Astrocyte of the cerebellum (primary cell): ENCODE results near the gene BMP2K.

ENCODE experiments used
- DNase-seq: peaks from one replicate; pipeline ENCODE4 v3.0.0-alpha.2; 2011; ENCODE audit warnings: low read depth
- H3K4me3 ChIP-seq: 2 replicates; pipeline ENCODE4 v1.5.1; 2011; ENCODE audit warnings: mild to moderate bottlenecking, low read depth, low read length, moderate library complexity
- in situ Hi-C: cut with HindIII; loops from 2 replicates; pipeline ENCODE4 v1.10.0; 2017; ENCODE audit warnings: low sequenced_read_pairs
- TF ChIP-seq, protein P1 (sequence below): IDR thresholded peaks from 2 replicates; pipeline ENCODE4 v1.5.1; 2012; ENCODE audit warnings: low read length, low read depth, moderate library complexity, mild to moderate bottlenecking; ENCODE audit errors: missing control alignments

The BMP2K gene

DNA sequence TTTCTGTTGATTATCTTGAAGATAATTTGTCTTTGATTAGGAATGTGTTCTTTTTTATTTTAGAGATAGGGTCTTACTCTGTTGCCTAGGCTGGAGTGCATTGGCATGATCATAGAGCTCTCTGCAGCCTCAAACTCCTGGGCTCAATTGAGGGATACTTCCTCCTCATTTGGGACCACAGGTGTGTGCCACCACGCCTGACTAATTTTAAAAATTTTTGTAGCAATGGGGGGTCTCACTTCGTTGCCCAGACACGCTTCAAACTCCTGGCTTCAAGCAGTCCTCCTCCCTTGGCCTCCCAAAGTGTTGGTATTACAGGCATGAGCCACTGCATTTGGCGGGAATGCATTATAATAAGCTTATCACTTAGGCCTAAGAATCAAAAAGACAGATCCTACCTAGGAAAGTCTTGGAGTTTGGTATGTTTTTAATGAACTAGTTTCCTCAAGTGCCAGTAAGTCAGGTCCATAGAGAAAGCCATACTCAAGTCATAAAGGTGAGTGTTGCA, 21.7 kb downstream of the BMP2K start:
- in situ Hi-C loops: no loop called here
- DNase-seq: no peak
- no peak overlapping the region for H3K4me3 ChIP-seq
- TF ChIP-seq, protein P1, sequence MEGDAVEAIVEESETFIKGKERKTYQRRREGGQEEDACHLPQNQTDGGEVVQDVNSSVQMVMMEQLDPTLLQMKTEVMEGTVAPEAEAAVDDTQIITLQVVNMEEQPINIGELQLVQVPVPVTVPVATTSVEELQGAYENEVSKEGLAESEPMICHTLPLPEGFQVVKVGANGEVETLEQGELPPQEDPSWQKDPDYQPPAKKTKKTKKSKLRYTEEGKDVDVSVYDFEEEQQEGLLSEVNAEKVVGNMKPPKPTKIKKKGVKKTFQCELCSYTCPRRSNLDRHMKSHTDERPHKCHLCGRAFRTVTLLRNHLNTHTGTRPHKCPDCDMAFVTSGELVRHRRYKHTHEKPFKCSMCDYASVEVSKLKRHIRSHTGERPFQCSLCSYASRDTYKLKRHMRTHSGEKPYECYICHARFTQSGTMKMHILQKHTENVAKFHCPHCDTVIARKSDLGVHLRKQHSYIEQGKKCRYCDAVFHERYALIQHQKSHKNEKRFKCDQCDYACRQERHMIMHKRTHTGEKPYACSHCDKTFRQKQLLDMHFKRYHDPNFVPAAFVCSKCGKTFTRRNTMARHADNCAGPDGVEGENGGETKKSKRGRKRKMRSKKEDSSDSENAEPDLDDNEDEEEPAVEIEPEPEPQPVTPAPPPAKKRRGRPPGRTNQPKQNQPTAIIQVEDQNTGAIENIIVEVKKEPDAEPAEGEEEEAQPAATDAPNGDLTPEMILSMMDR: no peak

DNA sequence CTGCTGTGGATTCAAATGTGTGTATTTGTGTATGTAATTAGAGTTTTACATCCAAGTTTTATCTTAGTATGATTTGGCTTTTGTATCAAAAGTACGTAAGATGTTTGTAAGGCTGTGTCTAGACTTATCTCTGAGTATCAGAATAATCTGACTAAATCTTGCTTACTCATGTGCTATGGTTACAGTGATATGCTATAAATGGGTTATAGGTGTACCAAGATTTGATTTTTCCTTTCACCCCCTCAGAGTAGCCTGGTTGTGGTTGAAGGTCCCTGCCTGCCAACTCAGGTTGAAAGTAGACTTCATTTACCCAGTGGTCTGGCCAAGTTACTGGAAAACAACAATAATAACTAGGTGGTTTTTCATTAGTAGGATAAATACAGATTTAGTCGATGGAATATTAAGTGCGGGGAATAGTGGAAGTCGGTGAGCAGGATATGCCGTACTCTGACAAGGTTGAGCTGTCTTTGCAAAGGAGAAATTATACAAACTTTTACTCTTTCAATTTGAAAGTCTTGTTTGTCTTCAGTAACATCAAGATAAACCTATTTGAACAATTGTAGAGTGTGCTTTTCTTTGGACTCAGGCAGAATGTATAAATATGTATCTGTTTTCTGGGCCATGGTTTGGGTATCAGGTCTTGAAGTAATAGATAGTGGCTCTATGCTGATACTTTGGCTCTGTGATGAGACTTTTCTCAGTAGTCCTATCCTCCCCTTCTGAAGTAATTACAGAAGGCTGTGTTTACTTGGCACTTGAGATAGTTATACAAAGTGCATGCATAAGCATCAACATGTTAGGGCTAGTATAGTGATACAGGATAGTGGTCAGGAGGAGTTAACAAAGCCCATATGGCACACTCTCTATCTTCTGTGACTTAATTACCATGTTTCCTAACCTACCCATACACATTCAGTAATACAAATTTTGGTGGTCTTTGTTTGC, 23.7 kb downstream of the BMP2K start:
- in situ Hi-C loops: no loop called here
- no peak overlapping the region for H3K4me3 ChIP-seq
- TF ChIP-seq, protein P1: no peak
- no peak for DNase-seq

DNA sequence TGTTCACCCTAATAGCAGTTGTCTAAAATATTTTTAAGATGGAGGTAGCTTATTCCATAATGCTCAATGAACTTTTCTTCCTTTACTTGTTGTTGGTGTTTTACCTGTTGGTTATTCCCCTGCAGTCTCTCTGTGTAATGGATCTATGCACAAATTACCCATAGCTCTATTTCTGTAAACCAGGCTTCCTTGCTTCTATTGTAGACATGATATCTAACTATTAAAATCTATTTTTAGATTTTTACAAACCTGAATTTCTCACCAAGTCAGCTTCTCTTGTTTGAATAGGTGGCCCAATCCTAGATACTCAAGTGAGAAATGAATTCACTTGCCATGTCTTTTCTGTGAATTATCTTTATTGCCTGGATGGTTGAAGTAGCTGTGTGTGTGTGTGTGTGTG, 24.8 kb downstream of the BMP2K start:
- in situ Hi-C loops: no loop called here
- TF ChIP-seq, protein P1: no peak
- no peak overlapping the region for H3K4me3 ChIP-seq
- DNase-seq: no peak

DNA sequence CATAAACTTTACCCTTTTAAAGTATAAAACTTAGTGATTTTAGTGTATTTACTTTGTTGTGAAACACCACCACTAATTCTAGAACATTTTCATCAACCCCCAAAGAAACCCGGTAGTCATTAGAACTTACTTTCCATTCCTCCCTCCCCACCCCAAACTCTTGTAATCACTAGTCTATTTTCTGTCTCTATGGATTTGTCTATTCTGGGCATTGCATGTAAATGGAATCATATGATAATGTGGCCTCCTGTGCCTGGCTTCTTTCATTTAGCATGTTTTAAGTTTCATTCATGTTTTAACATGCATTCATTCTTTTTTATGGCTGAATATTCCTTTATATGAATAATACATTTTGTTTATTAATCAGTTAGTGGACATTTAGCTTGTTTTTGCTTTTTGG, 27.8 kb downstream of the BMP2K start:
- TF ChIP-seq, protein P1: no peak
- no peak overlapping the region for H3K4me3 ChIP-seq
- no peak for DNase-seq
- in situ Hi-C loops: no loop called here

DNA sequence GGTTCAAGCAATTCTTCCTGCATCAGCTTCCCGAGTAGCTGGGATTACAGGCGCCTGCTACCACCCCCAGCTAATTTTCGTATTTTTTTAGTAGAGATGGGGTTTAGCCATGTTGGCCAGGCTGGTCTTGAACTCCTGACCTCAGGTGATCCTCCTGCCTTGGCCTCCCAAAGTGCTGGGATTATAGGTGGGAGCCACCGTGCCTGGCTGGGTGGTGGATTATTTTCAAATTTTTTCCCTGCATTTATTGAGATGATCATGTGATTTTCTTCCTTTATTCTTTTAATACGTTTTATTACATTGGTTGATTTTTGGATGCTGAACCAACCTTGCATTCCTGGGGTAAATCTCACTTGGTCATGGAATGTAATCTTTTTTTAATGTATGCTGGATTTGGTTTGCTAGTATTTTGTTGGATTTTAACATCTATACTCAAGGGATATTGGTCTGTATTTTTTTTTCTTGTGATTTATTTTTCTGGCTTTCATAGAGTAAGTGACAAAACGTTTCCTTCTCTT, 30.9 kb downstream of the BMP2K start:
- in situ Hi-C loops: no loop called here
- TF ChIP-seq, protein P1: no peak
- no peak for DNase-seq
- H3K4me3 ChIP-seq: no peak overlapping the region

DNA sequence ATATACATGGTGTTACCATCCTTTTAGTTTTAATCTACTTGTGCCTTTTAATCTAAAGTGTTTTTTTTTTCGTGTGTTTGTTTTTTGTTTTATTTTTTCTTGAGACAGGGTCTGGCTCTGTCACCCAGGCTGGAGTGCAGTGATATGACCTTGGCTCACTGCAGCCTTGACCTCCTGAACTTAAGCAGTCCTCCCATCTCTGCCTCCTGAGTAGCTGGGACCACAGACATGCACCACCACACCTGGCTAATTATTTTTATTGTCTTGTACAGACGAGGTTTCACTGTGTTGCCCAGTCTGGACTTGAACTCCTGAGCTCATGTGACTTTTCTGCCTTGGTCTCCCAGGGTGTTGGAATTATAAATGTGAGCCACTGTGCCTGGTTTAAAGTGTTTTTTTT, 33.1 kb downstream of the BMP2K start:
- TF ChIP-seq, protein P1: no peak
- in situ Hi-C loops: no loop called here
- no peak for DNase-seq

More for the DNA sequence above, 33.1 kb downstream of the BMP2K start:
- H3K4me3 ChIP-seq: no peak overlapping the region
